ACC112 (cell line): Measurements from ENCODE around the gene ACOT7.

Source experiments
- H2AFZ ChIP-seq: fragments of 200-600 bp; sonication (generic); one replicate; pipeline ENCODE4 v1.6.0; 2017; ENCODE audit warnings: antibody characterized with exemption, low read length; ENCODE audit not compliant: unreplicated experiment
- H3K27ac ChIP-seq: fragments of 200-600 bp; sonication (generic); 2 replicates; pipeline ENCODE4 v1.5.1; 2014; ENCODE audit warnings: low read depth, mild to moderate bottlenecking, antibody characterized with exemption, low read length, moderate library complexity
- H3K27me3 ChIP-seq: fragments of 200-600 bp; sonication (generic); 2 replicates; pipeline ENCODE4 v1.6.1; 2014; ENCODE audit warnings: mild to moderate bottlenecking, antibody characterized with exemption, low read length, moderate library complexity, mixed read lengths; ENCODE audit not compliant: insufficient read depth
- H3K36me3 ChIP-seq: fragments of 200-600 bp; sonication (generic); 2 replicates; pipeline ENCODE4 v1.6.1; 2016; ENCODE audit warnings: mild to moderate bottlenecking, antibody characterized with exemption, low read length, moderate library complexity, mixed read lengths; ENCODE audit not compliant: insufficient read depth
- H3K4me1 ChIP-seq: fragments of 200-600 bp; sonication (generic); one replicate; pipeline ENCODE4 v1.6.1; 2016; ENCODE audit warnings: low read length, mixed read lengths; ENCODE audit not compliant: insufficient read depth, unreplicated experiment, control insufficient read depth
- H3K4me3 ChIP-seq: fragments of 200-600 bp; sonication (generic); 2 replicates; pipeline ENCODE4 v1.5.1; 2014; ENCODE audit warnings: mild to moderate bottlenecking, low read depth, low read length
- H3K79me2 ChIP-seq: fragments of 200-600 bp; sonication (generic); one replicate; pipeline ENCODE4 v1.6.0; 2016; ENCODE audit warnings: low read length; ENCODE audit not compliant: control insufficient read depth, unreplicated experiment, insufficient read depth

Gene ACOT7

DNA sequence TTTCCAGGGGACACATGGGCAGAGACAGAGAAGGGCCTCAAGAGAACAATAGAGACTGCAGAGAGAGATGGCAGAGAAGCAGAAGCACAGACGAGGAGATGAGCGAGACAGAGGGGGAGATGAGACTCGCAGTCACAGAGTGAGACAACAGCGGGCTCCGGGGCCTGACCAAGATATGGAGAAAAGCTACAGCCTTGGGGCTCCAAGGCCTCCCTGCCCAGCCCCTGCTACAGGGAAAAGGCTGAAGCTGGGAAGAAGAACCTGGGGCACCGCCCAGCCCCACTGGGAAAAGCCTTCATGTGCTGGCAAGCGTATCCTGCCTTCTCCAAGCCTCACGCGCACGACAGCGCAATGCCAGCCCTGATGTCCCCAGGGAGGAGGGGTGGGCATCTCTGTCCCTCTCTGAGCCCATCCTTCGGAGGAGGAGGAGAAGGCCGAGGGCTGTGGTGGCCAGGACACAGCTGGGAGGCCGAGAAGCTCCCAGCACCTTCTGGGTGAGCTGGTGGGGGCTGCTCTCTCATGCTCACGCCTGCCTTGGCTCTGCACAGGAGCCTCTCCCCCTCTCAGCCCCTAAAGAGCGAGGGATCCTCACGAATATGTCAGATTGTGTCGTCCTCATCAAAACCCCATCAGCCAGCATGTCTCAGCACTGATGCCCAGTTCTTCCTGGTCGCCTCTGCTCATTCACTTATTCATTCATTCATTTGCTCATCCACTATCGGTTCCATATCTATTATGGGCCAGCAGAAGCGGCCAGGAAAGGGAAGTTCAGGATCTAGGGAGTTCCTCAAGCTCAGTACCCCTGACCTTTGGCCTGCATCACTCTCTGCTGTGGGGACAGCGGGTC is 56.6 kb downstream of the ACOT7 start:
- no peak overlapping the region for H2AFZ ChIP-seq
- no peaks in the 10 kb centered on the region for H3K36me3 ChIP-seq
- H3K27me3 ChIP-seq: no peaks in the 10 kb centered on the region
- no peaks in the 10 kb centered on the region for H3K79me2 ChIP-seq
- H3K4me3 ChIP-seq: no peak overlapping the region
- H3K27ac ChIP-seq: no peak overlapping the region
- no peaks in the 10 kb centered on the region for H3K4me1 ChIP-seq

DNA sequence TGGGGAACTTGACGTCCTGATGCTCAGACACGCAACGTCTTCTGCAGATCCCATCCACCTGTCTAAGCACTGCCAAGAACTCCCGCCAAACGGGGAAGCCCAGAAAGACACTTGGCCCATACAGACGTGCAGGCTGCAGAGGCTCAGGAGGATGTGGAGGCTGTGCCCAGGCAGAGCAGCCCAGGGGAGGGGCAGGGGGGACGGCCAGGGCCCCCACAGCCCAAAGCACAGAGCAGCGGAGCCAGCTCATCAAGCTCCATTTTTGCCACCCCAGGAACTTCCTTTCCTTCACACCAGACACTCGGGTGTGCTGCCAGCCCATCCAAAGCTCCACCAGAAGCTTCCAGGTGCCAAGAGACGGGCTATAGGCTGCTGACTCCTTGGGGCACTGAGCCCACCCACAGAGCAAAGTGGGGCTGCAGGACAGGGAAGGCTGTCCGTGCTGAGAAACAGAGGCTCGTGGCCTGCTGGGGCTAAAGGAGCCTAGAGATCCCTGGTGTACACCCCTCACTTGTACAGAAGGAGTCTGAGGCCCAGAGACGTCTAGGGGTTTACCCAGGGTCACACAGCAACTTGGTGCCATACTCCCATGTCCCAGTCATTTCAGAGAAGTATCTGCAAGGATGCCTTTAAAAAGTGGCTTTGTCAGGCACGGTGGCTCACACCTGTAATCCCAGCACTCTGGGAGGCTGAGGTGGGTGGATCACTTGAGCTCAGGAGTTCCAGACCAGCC is 59.1 kb downstream of the ACOT7 start:
- no peaks in the 10 kb centered on the region for H3K36me3 ChIP-seq

DNA sequence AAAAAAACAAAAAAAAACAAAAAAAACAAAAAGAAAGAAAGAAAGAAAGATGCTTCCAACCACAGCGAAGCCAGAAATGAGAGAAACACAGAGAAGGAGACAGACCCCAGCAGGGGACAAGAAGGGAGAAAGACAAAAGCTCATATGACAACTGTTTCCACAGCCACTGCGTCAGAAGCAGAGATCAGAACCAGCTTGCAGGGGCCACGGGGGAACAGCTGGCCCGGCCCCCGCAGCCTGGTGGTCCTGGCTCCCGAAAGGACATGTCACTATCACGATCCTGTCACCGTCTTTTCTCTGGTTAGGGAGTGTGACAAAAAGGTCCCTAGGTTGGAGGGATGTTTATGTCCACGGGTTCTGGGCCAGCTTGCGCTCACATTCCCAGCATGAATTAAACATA is 60.7 kb downstream of the ACOT7 start:
- peaks cover 5% of the 10 kb centered on the region for H3K4me1 ChIP-seq
- H3K4me3 ChIP-seq: no peak overlapping the region
- H3K79me2 ChIP-seq: no peaks in the 10 kb centered on the region
- H3K27me3 ChIP-seq: no peaks in the 10 kb centered on the region
- no peak overlapping the region for H3K27ac ChIP-seq
- H2AFZ ChIP-seq: no peak overlapping the region
- no peaks in the 10 kb centered on the region for H3K36me3 ChIP-seq

More for the DNA sequence above, 59.1 kb downstream of the ACOT7 start:
- no peaks in the 10 kb centered on the region for H3K79me2 ChIP-seq
- H3K4me3 ChIP-seq: no peak overlapping the region
- no peak overlapping the region for H3K27ac ChIP-seq
- H2AFZ ChIP-seq: no peak overlapping the region
- H3K4me1 ChIP-seq: peaks cover 5% of the 10 kb centered on the region
- no peaks in the 10 kb centered on the region for H3K27me3 ChIP-seq

DNA sequence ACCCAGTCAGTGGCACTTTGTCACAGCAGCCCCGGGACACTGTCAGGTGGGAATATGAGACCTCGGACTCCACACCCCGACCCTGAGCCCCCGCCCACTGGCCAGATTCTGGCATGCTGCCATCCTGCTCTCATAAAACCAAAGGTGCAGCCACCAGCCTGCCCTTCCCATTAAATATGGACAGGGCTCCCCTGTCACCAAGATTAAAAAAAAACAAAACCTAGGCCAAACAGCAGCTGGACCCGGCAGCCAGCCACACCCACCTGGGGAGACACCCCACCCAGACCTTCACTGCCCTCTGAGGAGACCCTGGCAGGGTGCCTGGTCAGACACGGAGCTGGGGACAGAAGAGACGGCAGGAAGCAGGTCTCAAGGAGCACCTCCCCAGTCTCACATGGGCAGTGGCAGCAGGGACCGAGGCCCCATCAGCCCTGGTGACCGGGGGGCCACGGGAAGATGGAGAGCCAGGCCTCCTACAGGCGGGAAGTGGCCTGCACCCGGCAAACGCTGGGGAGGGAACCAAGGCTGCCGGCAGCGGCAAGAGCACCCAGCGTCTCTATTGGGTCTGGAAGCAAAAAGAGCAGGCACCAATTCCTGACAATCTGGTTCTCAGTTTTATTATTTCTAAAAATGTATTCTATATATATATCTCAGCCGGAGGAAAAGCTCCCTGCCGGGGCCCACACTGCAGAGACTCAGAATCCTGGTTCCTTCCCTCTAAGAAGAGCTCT is 61.9 kb downstream of the ACOT7 start:
- no peak overlapping the region for H3K27ac ChIP-seq
- H2AFZ ChIP-seq: no peak overlapping the region
- no peaks in the 10 kb centered on the region for H3K27me3 ChIP-seq

DNA sequence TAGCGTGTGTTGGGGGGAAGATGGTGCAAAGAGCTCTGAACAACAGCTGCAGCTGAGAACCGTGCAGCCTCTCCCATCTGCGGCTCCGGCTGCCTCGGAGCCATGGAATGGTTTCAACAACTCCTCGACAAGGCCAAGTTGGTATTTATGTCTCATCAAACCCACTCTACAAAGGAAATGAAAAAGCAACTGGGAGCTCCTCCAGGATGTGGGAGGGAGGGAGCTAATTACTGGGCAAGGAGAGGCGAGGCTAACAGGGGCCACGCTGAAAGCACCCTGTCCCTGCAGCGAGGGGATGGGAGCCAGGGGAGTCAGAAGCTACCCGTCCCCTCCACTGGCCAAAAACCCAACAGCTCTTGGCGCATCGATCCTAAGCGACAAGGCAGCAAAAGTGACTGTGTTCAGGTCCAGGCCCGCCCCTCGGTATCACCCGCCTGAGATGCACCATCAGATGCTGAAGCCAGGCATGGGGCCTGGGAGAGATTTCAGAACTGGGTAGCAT is 63.1 kb downstream of the ACOT7 start:
- no peaks in the 10 kb centered on the region for H3K79me2 ChIP-seq
- H3K4me1 ChIP-seq: peaks cover 5% of the 10 kb centered on the region
- no peaks in the 10 kb centered on the region for H3K27me3 ChIP-seq
- no peak overlapping the region for H3K4me3 ChIP-seq
- no peak overlapping the region for H3K27ac ChIP-seq
- no peaks in the 10 kb centered on the region; the same call in 1 of the 2 replicates for H3K36me3 ChIP-seq
- H2AFZ ChIP-seq: no peak overlapping the region

More for the DNA sequence above, 61.9 kb downstream of the ACOT7 start:
- Histone ChIP-seq H3K4me3 (no peak overlapping the region), H3K36me3 (no peaks in the 10 kb centered on the region), H3K4me1 (peaks cover 5% of the 10 kb centered on the region), H3K79me2 (no peaks in the 10 kb centered on the region)

DNA sequence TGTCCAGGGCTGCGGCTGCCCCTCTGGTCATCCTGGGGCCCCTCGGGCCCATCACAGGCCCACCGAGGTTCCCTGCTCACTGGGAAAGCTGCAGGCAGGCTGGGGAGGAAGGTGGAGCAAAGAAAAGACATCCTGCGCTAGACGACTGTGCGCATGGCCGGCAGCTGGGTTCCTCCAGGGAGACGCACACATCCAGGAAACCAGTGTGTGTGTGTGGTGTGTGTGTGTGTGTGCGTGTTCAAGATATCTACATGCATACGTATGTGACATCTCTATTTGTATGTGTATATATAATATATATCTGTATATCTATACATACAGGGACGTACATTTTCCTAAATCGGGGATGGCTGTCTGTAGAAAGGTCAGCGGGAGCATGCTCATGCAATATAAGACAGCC is 63.7 kb downstream of the ACOT7 start:
- no peaks in the 10 kb centered on the region; the same call in 1 of the 2 replicates for H3K36me3 ChIP-seq
- H3K27me3 ChIP-seq: no peaks in the 10 kb centered on the region
- no peak overlapping the region for H2AFZ ChIP-seq
- no peak overlapping the region for H3K27ac ChIP-seq
- no peaks in the 10 kb centered on the region for H3K79me2 ChIP-seq
- no peak overlapping the region for H3K4me3 ChIP-seq
- H3K4me1 ChIP-seq: peaks cover 5% of the 10 kb centered on the region

DNA sequence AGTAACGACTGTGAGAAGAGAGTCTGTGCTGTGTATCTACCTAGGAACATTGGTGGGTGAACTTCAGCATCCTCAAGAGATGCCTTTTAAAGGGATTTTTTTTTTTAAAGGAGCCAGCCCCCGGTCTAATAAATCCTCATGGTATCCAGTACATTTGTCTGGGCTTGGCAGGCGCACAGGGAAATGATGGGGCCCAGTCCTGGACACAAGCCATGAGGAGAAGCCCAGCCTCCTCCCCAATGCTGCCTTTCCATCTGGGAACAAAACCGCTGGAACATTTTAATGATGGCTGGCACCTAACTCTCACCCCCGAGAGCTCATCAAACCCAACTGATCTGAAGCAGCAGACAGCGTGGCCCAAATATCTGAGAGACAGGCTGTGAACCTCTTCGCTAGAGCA is 64.2 kb downstream of the ACOT7 start:
- H3K4me3 ChIP-seq: no peak overlapping the region
- no peak overlapping the region for H3K27ac ChIP-seq
- no peaks in the 10 kb centered on the region; the same call in 1 of the 2 replicates for H3K36me3 ChIP-seq
- H3K79me2 ChIP-seq: no peaks in the 10 kb centered on the region
- no peaks in the 10 kb centered on the region for H3K27me3 ChIP-seq
- H3K4me1 ChIP-seq: peaks cover 5% of the 10 kb centered on the region
- H2AFZ ChIP-seq: no peak overlapping the region

DNA sequence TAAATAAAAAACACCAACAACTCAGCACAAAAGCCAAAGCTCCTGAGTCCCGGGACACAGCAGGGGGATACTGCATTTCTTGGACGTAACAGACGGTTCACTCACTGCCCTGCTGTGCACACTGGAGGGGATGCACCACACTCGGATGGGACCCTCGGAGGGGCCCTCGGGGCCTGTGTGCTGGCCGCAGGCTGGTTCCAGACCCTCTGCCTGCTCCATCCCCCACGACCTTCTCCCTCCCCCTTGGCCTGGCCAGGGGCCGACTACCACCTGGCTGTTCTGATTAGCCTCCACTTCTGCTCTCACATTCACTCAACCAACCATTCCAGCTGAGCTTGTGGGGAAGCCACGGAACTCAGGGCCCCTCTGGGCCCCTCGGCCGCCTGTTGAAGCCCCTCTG is 64.9 kb downstream of the ACOT7 start:
- H3K79me2 ChIP-seq: no peaks in the 10 kb centered on the region
- H3K27ac ChIP-seq: no peak overlapping the region
- H3K4me3 ChIP-seq: no peak overlapping the region
- no peaks in the 10 kb centered on the region for H3K27me3 ChIP-seq
- peaks cover 5% of the 10 kb centered on the region for H3K4me1 ChIP-seq
- no peaks in the 10 kb centered on the region; the same call in 1 of the 2 replicates for H3K36me3 ChIP-seq
- no peak overlapping the region for H2AFZ ChIP-seq

DNA sequence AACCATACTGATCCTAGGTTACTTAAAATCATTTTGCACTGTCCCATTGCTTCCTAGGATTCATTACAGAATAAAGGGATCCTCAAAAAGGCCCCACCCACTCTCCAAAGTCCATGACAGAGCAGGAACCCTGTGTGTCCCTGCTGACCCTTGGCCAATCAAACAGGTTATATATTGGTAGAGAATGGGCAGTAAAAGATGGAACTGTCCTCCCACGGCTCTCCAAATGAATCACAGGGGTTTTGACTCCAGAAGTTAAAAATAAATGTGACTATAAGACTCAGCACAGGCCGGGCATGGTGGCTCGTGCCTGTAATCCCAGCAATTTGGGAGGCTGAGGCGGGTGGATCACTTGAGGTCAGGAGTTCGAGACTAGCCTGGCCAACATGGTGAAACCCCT is 65.5 kb downstream of the ACOT7 start:
- no peaks in the 10 kb centered on the region for H3K79me2 ChIP-seq
- peaks cover 5% of the 10 kb centered on the region for H3K4me1 ChIP-seq
- H3K27me3 ChIP-seq: no peaks in the 10 kb centered on the region
- H2AFZ ChIP-seq: no peak overlapping the region
- no peak overlapping the region for H3K4me3 ChIP-seq
- H3K36me3 ChIP-seq: no peaks in the 10 kb centered on the region; the same call in 1 of the 2 replicates
- no peak overlapping the region for H3K27ac ChIP-seq

DNA sequence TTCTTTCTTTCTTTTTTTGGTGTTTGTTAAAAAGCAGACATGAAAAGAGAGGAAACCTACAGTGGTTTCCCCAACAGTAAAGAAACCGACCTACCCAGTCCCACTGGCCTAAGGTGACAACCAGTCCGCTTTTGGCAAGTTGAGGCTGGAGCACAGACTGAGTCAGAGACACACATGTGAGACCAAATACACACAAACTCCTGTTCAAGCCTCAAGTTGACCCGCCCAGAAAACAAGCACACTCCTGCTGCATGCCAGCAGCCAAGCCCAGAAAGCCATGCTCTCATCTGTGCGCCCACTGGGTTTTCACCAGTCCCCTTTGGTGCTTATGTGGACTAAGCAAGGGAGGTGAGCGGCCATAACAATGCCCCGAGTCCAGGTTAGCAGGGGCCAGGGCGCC is 68.1 kb downstream of the ACOT7 start:
- H2AFZ ChIP-seq: no peak overlapping the region
- H3K4me1 ChIP-seq: peaks cover 4% of the 10 kb centered on the region
- H3K4me3 ChIP-seq: no peak overlapping the region
- no peaks in the 10 kb centered on the region; the same call in 1 of the 2 replicates for H3K36me3 ChIP-seq
- no peaks in the 10 kb centered on the region for H3K79me2 ChIP-seq
- H3K27ac ChIP-seq: no peak overlapping the region
- H3K27me3 ChIP-seq: no peaks in the 10 kb centered on the region
